Esophagus muscularis mucosa (tissue), 4 donors: Measurements from ENCODE around the gene LYPLAL1.

Experiments
- EP300 ChIP-seq: sonication (generic); formaldehyde crosslinking; IDR thresholded peaks from one replicate; pipeline ENCODE4 v1.6.1; 2017; ENCODE audit warnings: antibody characterized with exemption
- POLR2A ChIP-seq: fragments of 450-650 bp; IDR thresholded peaks from one replicate; pipeline ENCODE4 v1.6.1; 2017; ENCODE audit warnings: antibody characterized with exemption, moderate library complexity, mild to moderate bottlenecking, low read depth
- POLR2AphosphoS5 ChIP-seq, 2 donors: sonication (generic); formaldehyde crosslinking; IDR thresholded peaks; one replicate each; pipeline ENCODE4 v1.6.1; 2017; ENCODE audit warnings: antibody characterized with exemption in 2 of 2
- TF ChIP-seq, protein P1 (sequence below), 3 experiments: fragments of 200-600 bp in 2 of 3; fragments of 450-650 bp in 1 of 3; sonication (generic) in 2 of 3; IDR thresholded peaks; one replicate each; pipeline ENCODE4 v1.5.1; 2017 to 2019; ENCODE audit warnings: antibody characterized with exemption in 3 of 3, mild to moderate bottlenecking in 2 of 3, moderate library complexity in 1 of 3

DNA sequence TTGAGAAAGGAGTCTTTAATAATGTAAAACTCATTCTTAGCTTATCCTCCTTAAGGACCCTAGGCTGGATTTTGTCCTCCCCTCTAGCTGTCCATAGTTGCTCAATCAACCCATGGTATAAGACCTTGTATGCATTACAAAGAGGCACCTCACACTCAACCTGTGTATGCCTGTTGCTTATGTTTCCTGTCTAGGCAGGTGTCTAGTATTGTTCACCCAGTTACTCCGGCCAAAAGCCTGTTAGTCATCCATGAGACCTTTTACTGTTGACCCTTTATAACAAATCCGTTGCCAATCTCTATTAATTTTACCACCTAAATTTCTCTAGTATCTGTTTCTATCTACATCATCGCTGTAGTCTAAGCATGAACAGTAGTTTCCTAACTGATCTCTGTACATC, 3.7 kb downstream of the LYPLAL1 start:
- TF ChIP-seq, protein P1, sequence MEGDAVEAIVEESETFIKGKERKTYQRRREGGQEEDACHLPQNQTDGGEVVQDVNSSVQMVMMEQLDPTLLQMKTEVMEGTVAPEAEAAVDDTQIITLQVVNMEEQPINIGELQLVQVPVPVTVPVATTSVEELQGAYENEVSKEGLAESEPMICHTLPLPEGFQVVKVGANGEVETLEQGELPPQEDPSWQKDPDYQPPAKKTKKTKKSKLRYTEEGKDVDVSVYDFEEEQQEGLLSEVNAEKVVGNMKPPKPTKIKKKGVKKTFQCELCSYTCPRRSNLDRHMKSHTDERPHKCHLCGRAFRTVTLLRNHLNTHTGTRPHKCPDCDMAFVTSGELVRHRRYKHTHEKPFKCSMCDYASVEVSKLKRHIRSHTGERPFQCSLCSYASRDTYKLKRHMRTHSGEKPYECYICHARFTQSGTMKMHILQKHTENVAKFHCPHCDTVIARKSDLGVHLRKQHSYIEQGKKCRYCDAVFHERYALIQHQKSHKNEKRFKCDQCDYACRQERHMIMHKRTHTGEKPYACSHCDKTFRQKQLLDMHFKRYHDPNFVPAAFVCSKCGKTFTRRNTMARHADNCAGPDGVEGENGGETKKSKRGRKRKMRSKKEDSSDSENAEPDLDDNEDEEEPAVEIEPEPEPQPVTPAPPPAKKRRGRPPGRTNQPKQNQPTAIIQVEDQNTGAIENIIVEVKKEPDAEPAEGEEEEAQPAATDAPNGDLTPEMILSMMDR (IDR thresholded peaks at IDR 0.05) = no peak
- TF ChIP-seq POLR2AphosphoS5 (IDR thresholded peaks at IDR 0.05) = no peak
- TF ChIP-seq EP300 = no peak
- TF ChIP-seq POLR2A = no peak
